A549 (cell line): ENCODE measurements around the gene VOPP1.

Experiments
- BHLHE40 ChIP-seq: IDR thresholded peaks from 2 replicates; pipeline ENCODE4 v1.6.1; 2012; ENCODE audit warnings: low read depth, low read length, inconsistent platforms
- CHD2 ChIP-seq: fragments of 150-350 bp; IDR thresholded peaks from 2 replicates; pipeline ENCODE4 v1.6.1; 2014; ENCODE audit warnings: low read length; ENCODE audit not compliant: partially characterized antibody
- JUN ChIP-seq, 2 experiments: fragments of >200 bp; sonication (Bioruptor Twin); formaldehyde crosslinking; IDR thresholded peaks; 2 replicates in 1 of 2; 3 replicates in 1 of 2; pipeline ENCODE4 v1.6.1; 2016 to 2017
- KDM1A ChIP-seq: fragments of 200-600 bp; sonication (generic); IDR thresholded peaks from 2 replicates; pipeline ENCODE4 v1.6.1; 2016; ENCODE audit warnings: low read depth, mild to moderate bottlenecking
- POLR2A ChIP-seq: IDR thresholded peaks from 2 replicates; pipeline ENCODE4 v1.6.1; 2012; ENCODE audit warnings: mild to moderate bottlenecking, low read length
- RCOR1 ChIP-seq: fragments of 150-350 bp; IDR thresholded peaks from 2 replicates; pipeline ENCODE4 v1.6.1; 2014; ENCODE audit warnings: antibody characterized with exemption, low read length, low read depth
- RFX5 ChIP-seq: fragments of 450-650 bp; IDR thresholded peaks from 2 replicates; pipeline ENCODE4 v1.7.1; 2014; ENCODE audit warnings: antibody characterized with exemption, mild to moderate bottlenecking, moderate library complexity
- TF ChIP-seq, protein P1 (sequence below): fragments of >200 bp; sonication (Bioruptor Twin); formaldehyde crosslinking; IDR thresholded peaks from 3 replicates; pipeline ENCODE4 v1.5.1; 2016
- TF ChIP-seq, protein P2 (sequence below): fragments of 200-600 bp; sonication (generic); IDR thresholded peaks from 2 replicates; pipeline ENCODE4 v1.6.1; 2016; ENCODE audit warnings: antibody characterized with exemption, mild to moderate bottlenecking, moderate library complexity
- TF ChIP-seq, protein P3 (sequence below): fragments of 250-450 bp; sonication (Bioruptor Pico); IDR thresholded peaks from 2 replicates; pipeline ENCODE4 v1.5.0; 2021; ENCODE audit warnings: mild to moderate bottlenecking, moderate library complexity, borderline replicate concordance
- TF ChIP-seq, protein P4 (sequence below): IDR thresholded peaks from 2 replicates; pipeline ENCODE4 v1.6.1; 2012
- TF ChIP-seq, protein P5 (sequence below): fragments of 450-650 bp; IDR thresholded peaks from 2 replicates; pipeline ENCODE4 v1.6.1; 2014; ENCODE audit warnings: antibody characterized with exemption
- TF ChIP-seq, protein P6 (sequence below): IDR thresholded peaks from 2 replicates; pipeline ENCODE4 v1.6.1; 2012

DNA sequence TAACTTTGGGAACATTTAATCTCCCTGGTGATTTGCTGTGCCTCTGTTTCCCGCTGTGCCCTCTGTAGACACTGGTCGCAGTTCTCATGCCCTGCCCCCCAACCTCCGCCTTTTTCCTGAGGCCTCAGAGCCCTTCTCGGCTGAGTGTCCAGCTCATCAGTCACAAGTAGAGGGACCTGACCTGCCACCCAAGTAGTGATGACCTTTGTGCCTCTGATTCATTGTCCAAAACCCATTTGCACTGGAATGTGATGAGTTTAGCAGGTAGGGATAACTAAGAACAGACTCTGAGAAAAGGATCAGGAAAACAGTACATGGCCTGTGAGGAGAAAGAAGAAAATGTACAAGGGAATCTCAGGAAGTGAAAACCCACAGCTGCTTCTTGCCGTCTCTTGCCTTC lies 148.4 kb downstream of the VOPP1 start:
- TF ChIP-seq, protein P1, sequence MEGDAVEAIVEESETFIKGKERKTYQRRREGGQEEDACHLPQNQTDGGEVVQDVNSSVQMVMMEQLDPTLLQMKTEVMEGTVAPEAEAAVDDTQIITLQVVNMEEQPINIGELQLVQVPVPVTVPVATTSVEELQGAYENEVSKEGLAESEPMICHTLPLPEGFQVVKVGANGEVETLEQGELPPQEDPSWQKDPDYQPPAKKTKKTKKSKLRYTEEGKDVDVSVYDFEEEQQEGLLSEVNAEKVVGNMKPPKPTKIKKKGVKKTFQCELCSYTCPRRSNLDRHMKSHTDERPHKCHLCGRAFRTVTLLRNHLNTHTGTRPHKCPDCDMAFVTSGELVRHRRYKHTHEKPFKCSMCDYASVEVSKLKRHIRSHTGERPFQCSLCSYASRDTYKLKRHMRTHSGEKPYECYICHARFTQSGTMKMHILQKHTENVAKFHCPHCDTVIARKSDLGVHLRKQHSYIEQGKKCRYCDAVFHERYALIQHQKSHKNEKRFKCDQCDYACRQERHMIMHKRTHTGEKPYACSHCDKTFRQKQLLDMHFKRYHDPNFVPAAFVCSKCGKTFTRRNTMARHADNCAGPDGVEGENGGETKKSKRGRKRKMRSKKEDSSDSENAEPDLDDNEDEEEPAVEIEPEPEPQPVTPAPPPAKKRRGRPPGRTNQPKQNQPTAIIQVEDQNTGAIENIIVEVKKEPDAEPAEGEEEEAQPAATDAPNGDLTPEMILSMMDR, result no peak
- no peak for TF ChIP-seq RFX5
- TF ChIP-seq, protein P2, sequence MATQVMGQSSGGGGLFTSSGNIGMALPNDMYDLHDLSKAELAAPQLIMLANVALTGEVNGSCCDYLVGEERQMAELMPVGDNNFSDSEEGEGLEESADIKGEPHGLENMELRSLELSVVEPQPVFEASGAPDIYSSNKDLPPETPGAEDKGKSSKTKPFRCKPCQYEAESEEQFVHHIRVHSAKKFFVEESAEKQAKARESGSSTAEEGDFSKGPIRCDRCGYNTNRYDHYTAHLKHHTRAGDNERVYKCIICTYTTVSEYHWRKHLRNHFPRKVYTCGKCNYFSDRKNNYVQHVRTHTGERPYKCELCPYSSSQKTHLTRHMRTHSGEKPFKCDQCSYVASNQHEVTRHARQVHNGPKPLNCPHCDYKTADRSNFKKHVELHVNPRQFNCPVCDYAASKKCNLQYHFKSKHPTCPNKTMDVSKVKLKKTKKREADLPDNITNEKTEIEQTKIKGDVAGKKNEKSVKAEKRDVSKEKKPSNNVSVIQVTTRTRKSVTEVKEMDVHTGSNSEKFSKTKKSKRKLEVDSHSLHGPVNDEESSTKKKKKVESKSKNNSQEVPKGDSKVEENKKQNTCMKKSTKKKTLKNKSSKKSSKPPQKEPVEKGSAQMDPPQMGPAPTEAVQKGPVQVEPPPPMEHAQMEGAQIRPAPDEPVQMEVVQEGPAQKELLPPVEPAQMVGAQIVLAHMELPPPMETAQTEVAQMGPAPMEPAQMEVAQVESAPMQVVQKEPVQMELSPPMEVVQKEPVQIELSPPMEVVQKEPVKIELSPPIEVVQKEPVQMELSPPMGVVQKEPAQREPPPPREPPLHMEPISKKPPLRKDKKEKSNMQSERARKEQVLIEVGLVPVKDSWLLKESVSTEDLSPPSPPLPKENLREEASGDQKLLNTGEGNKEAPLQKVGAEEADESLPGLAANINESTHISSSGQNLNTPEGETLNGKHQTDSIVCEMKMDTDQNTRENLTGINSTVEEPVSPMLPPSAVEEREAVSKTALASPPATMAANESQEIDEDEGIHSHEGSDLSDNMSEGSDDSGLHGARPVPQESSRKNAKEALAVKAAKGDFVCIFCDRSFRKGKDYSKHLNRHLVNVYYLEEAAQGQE, result no peak
- TF ChIP-seq BHLHE40, result no peak
- no peak for TF ChIP-seq RCOR1
- TF ChIP-seq, protein P3, sequence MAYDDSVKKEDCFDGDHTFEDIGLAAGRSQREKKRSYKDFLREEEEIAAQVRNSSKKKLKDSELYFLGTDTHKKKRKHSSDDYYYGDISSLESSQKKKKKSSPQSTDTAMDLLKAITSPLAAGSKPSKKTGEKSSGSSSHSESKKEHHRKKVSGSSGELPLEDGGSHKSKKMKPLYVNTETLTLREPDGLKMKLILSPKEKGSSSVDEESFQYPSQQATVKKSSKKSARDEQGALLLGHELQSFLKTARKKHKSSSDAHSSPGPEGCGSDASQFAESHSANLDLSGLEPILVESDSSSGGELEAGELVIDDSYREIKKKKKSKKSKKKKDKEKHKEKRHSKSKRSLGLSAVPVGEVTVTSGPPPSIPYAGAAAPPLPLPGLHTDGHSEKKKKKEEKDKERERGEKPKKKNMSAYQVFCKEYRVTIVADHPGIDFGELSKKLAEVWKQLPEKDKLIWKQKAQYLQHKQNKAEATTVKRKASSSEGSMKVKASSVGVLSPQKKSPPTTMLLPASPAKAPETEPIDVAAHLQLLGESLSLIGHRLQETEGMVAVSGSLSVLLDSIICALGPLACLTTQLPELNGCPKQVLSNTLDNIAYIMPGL (CRISPR knock-in tag), result no peak
- no peak for TF ChIP-seq JUN (IDR thresholded peaks at IDR 0.05)
- no peak for TF ChIP-seq POLR2A
- TF ChIP-seq, protein P4, sequence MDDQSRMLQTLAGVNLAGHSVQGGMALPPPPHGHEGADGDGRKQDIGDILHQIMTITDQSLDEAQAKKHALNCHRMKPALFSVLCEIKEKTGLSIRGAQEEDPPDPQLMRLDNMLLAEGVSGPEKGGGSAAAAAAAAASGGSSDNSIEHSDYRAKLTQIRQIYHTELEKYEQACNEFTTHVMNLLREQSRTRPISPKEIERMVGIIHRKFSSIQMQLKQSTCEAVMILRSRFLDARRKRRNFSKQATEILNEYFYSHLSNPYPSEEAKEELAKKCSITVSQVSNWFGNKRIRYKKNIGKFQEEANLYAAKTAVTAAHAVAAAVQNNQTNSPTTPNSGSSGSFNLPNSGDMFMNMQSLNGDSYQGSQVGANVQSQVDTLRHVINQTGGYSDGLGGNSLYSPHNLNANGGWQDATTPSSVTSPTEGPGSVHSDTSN, result no peak
- TF ChIP-seq KDM1A, result no peak
- no peak for TF ChIP-seq CHD2
- TF ChIP-seq, protein P5, sequence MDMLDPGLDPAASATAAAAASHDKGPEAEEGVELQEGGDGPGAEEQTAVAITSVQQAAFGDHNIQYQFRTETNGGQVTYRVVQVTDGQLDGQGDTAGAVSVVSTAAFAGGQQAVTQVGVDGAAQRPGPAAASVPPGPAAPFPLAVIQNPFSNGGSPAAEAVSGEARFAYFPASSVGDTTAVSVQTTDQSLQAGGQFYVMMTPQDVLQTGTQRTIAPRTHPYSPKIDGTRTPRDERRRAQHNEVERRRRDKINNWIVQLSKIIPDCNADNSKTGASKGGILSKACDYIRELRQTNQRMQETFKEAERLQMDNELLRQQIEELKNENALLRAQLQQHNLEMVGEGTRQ, result no peak
- TF ChIP-seq, protein P6, sequence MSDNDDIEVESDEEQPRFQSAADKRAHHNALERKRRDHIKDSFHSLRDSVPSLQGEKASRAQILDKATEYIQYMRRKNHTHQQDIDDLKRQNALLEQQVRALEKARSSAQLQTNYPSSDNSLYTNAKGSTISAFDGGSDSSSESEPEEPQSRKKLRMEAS, result no peak
